ENCODE data around the gene PRUNE2.

Gene PRUNE2

GRCh38 chr9:76810377-76810957 is 95.4 kb downstream of the PRUNE2 start:
- Mint-ChIP-seq H3K4me1 (ENCODE audit: low read depth) (no peaks in the 10 kb centered on the region), H3K36me3 (no peaks in the 10 kb centered on the region), H3K27ac (no peak overlapping the region), H3K27me3 (peaks cover 14% of the 10 kb centered on the region), H3K9me3 (ENCODE audit: low read depth) (no peaks in the 10 kb centered on the region), H3K4me3 (no peak overlapping the region)

GRCh38 chr9:76808636-76809035 is 97.3 kb downstream of the PRUNE2 start:
- no peaks in the 10 kb centered on the region for H3K9me3 Mint-ChIP-seq (ENCODE audit: low read depth)
- H3K27ac Mint-ChIP-seq, result no peak overlapping the region
- no peak overlapping the region for H3K4me3 Mint-ChIP-seq
- H3K4me1 Mint-ChIP-seq (ENCODE audit: low read depth), result no peaks in the 10 kb centered on the region
- H3K27me3 Mint-ChIP-seq, result peaks cover 10% of the 10 kb centered on the region
- no peaks in the 10 kb centered on the region for H3K36me3 Mint-ChIP-seq

GRCh38 chr9:76803762-76804161 is 102.2 kb downstream of the PRUNE2 start:
- no peak overlapping the region for H3K27ac Mint-ChIP-seq
- H3K36me3 Mint-ChIP-seq, result no peaks in the 10 kb centered on the region
- H3K4me3 Mint-ChIP-seq, result no peak overlapping the region
- no peaks in the 10 kb centered on the region for H3K9me3 Mint-ChIP-seq (ENCODE audit: low read depth)
- H3K4me1 Mint-ChIP-seq (ENCODE audit: low read depth), result no peaks in the 10 kb centered on the region
- H3K27me3 Mint-ChIP-seq, result peaks cover 4% of the 10 kb centered on the region

- no peak overlapping the region for H3K27ac Mint-ChIP-seq
- H3K4me1 Mint-ChIP-seq (ENCODE audit: low read depth), result no peaks in the 10 kb centered on the region
- no peak overlapping the region for H3K4me3 Mint-ChIP-seq
- no peaks in the 10 kb centered on the region for H3K9me3 Mint-ChIP-seq (ENCODE audit: low read depth)
- H3K36me3 Mint-ChIP-seq, result no peaks in the 10 kb centered on the region
- no peaks in the 10 kb centered on the region for H3K27me3 Mint-ChIP-seq
Measured at GRCh38 chr9:76803083-76803482, 102.8 kb downstream of the PRUNE2 start.

GRCh38 chr9:76800901-76801300 is 105.0 kb downstream of the PRUNE2 start:
- peaks cover 2% of the 10 kb centered on the region for H3K27me3 Mint-ChIP-seq
- no peaks in the 10 kb centered on the region for H3K4me1 Mint-ChIP-seq (ENCODE audit: low read depth)
- no peaks in the 10 kb centered on the region for H3K36me3 Mint-ChIP-seq
- no peak overlapping the region for H3K4me3 Mint-ChIP-seq
- H3K9me3 Mint-ChIP-seq (ENCODE audit: low read depth), result no peaks in the 10 kb centered on the region
- H3K27ac Mint-ChIP-seq, result no peak overlapping the region

GRCh38 chr9:76799473-76799872 is 106.4 kb downstream of the PRUNE2 start:
- Mint-ChIP-seq H3K36me3 (no peaks in the 10 kb centered on the region), H3K27me3 (peaks cover 2% of the 10 kb centered on the region), H3K9me3 (ENCODE audit: low read depth) (no peaks in the 10 kb centered on the region), H3K4me3 (no peak overlapping the region), H3K4me1 (ENCODE audit: low read depth) (no peaks in the 10 kb centered on the region), H3K27ac (no peak overlapping the region)

GRCh38 chr9:76798527-76798926 is 107.4 kb downstream of the PRUNE2 start:
- Mint-ChIP-seq H3K4me3 (no peak overlapping the region), H3K27ac (no peak overlapping the region), H3K27me3 (peaks cover 2% of the 10 kb centered on the region), H3K36me3 (no peaks in the 10 kb centered on the region), H3K9me3 (ENCODE audit: low read depth) (no peaks in the 10 kb centered on the region), H3K4me1 (ENCODE audit: low read depth) (no peaks in the 10 kb centered on the region)

GRCh38 chr9:76796296-76796695 is 109.6 kb downstream of the PRUNE2 start:
- Mint-ChIP-seq H3K9me3 (ENCODE audit: low read depth) (no peaks in the 10 kb centered on the region), H3K36me3 (no peaks in the 10 kb centered on the region), H3K27ac (no peak overlapping the region), H3K4me1 (ENCODE audit: low read depth) (no peaks in the 10 kb centered on the region), H3K4me3 (no peak overlapping the region), H3K27me3 (peaks cover 2% of the 10 kb centered on the region)

DNA sequence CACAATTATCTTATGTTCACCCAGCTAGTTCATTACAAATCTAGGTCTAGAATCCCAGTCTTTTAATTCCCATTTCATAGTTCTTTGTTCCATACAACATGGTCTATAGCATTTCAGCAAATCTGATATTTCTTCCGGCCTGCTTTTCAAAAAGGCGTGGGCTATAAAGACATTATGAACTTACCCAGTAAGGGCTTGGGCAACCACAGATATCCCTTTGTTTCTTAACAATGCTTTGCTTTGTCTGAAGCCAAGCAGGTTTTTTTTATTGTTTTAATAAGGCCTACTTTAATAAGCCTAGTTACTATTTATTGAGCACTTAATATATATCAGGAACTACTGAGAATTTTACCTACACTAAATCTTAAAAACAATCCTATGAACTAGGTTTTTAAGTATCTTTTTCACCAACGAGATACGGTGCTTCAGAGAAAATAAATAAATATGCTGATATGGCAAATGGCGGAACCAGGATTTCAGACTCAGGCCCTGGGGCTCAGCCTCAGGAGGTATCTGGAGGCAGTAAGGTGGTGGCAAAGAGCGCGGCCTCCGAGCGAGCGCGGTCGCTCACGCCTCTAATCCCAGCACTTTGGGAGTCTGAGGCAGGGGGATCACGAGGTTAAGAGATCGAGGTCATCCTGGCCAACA is 112.0 kb downstream of the PRUNE2 start:
- H3K4me3 Mint-ChIP-seq, result no peak overlapping the region
- no peaks in the 10 kb centered on the region for H3K9me3 Mint-ChIP-seq (ENCODE audit: low read depth)
- no peak overlapping the region for H3K27ac Mint-ChIP-seq
- no peaks in the 10 kb centered on the region for H3K4me1 Mint-ChIP-seq (ENCODE audit: low read depth)
- no peaks in the 10 kb centered on the region for H3K36me3 Mint-ChIP-seq
- H3K27me3 Mint-ChIP-seq, result peaks cover 2% of the 10 kb centered on the region

GRCh38 chr9:76789840-76790239 is 116.1 kb downstream of the PRUNE2 start:
- no peak overlapping the region for H3K4me3 Mint-ChIP-seq
- no peaks in the 10 kb centered on the region for H3K27me3 Mint-ChIP-seq
- no peak overlapping the region for H3K27ac Mint-ChIP-seq
- H3K9me3 Mint-ChIP-seq (ENCODE audit: low read depth), result no peaks in the 10 kb centered on the region
- no peaks in the 10 kb centered on the region for H3K36me3 Mint-ChIP-seq
- H3K4me1 Mint-ChIP-seq (ENCODE audit: low read depth), result no peaks in the 10 kb centered on the region

GRCh38 chr9:76787677-76788076 is 118.2 kb downstream of the PRUNE2 start:
- H3K4me3 Mint-ChIP-seq, result no peak overlapping the region
- no peaks in the 10 kb centered on the region for H3K27me3 Mint-ChIP-seq
- H3K27ac Mint-ChIP-seq, result no peak overlapping the region
- H3K9me3 Mint-ChIP-seq (ENCODE audit: low read depth), result no peaks in the 10 kb centered on the region
- no peaks in the 10 kb centered on the region for H3K4me1 Mint-ChIP-seq (ENCODE audit: low read depth)
- H3K36me3 Mint-ChIP-seq, result no peaks in the 10 kb centered on the region

- Mint-ChIP-seq H3K4me1 (ENCODE audit: low read depth) (no peaks in the 10 kb centered on the region), H3K4me3 (no peak overlapping the region), H3K36me3 (no peaks in the 10 kb centered on the region), H3K27me3 (peaks cover 4% of the 10 kb centered on the region), H3K9me3 (ENCODE audit: low read depth) (no peaks in the 10 kb centered on the region), H3K27ac (no peak overlapping the region)
Measured at GRCh38 chr9:76785501-76785900, 120.4 kb downstream of the PRUNE2 start.

DNA sequence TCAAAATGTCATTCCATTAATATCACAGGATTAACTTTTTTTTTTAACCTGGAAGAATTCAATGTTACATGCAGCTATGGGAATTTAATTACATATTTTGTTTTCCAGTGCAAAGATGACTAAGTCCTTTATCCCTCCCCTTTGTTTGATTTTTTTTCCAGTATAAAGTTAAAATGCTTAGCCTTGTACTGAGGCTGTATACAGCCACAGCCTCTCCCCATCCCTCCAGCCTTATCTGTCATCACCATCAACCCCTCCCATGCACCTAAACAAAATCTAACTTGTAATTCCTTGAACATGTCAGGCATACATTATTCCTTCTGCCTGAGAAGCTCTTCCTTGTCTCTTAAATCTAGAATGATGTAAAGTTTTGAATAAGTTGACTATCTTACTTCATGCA is 121.0 kb downstream of the PRUNE2 start:
- Mint-ChIP-seq H3K36me3 (no peaks in the 10 kb centered on the region), H3K27me3 (peaks cover 4% of the 10 kb centered on the region), H3K4me3 (no peak overlapping the region), H3K27ac (no peak overlapping the region), H3K9me3 (ENCODE audit: low read depth) (no peaks in the 10 kb centered on the region), H3K4me1 (ENCODE audit: low read depth) (no peaks in the 10 kb centered on the region)

GRCh38 chr9:76772686-76773445 is 133.0 kb downstream of the PRUNE2 start:
- Mint-ChIP-seq H3K27ac (no peak overlapping the region), H3K4me1 (ENCODE audit: low read depth) (no peaks in the 10 kb centered on the region), H3K27me3 (no peaks in the 10 kb centered on the region), H3K36me3 (no peaks in the 10 kb centered on the region), H3K4me3 (no peak overlapping the region), H3K9me3 (ENCODE audit: low read depth) (no peaks in the 10 kb centered on the region)

- no peaks in the 10 kb centered on the region for H3K4me1 Mint-ChIP-seq (ENCODE audit: low read depth)
- H3K27ac Mint-ChIP-seq, result no peak overlapping the region
- H3K4me3 Mint-ChIP-seq, result no peak overlapping the region
- H3K9me3 Mint-ChIP-seq (ENCODE audit: low read depth), result no peaks in the 10 kb centered on the region
- no peaks in the 10 kb centered on the region for H3K36me3 Mint-ChIP-seq
- peaks cover under 1% of the 10 kb centered on the region for H3K27me3 Mint-ChIP-seq
Measured at GRCh38 chr9:76766126-76766525, 139.8 kb downstream of the PRUNE2 start.

All from activated naive CD8-positive, alpha-beta T cell (primary cell).